GM21825 (cell line): ENCODE measurements around the gene SUGCT.
"Not testable (repeated sequence)": the region's sequence is repeated elsewhere in the genome, so short reads cannot be mapped to it uniquely, and the experiment has no call there.

Experiments
- ATAC-seq: cut with Tn5 transposase; IDR thresholded peaks from one replicate; pipeline ENCODE4 v1.9.1; 2021; ENCODE audit warnings: mild to moderate bottlenecking, moderate library complexity; ENCODE audit not compliant: unreplicated experiment

Gene SUGCT

GRCh38 chr7:40244226-40244625 is 109.4 kb downstream of the SUGCT start:
- no peak for ATAC-seq

DNA sequence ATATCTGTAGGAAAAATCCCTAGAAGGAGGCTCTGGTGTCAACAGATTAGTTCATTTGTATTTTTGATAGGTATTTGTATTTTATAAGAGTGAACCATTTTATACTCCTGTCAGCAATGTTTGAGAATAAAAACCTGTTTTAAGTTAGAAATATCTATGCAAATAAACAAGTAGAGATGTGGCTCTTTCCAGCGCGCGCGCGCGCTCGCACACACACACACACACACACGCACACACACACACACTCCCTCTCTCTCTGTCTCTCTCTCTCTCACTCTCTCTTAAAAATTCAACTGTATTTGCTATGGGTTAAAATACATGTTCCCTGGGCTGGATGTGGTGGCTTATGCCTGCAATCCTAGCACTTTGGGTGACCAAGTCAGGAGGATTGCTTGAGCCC is 113.9 kb downstream of the SUGCT start:
- ATAC-seq, result no peak

GRCh38 chr7:40253444-40253843 is 118.6 kb downstream of the SUGCT start:
- not testable (repeated sequence) for ATAC-seq

DNA sequence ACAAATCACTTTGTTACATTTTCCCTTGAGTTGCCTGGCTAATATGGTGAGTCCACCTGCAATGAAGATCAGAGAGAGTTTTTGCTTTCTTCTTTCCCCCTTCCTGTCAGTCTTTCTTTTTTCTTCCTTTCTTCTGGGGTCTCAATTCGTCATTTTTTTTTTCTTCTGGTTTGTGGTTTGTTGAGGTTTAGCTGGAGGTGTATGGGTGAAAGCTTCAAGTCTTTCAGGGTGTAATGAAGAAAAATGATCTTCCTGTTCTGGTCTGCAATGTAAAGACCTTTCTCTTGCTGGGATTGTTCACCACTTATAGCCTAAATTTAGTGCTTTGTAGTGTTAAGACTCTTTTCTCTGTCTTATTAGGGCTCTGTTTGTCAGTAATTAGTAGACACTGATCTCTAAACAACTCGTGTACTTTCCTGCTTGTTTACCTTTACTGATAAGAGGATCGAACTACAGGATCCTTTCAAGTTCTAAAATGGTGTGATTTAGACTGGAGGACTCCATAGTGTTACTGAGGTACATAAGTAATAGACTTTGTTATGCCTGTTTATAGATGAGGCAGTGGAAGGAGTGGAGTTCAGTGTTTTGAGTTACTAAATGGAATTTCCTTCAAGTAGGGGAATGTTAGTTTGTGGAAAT is 129.1 kb downstream of the SUGCT start:
- ATAC-seq, result no peak

GRCh38 chr7:40267583-40267982 is 132.8 kb downstream of the SUGCT start:
- ATAC-seq, result no peak

DNA sequence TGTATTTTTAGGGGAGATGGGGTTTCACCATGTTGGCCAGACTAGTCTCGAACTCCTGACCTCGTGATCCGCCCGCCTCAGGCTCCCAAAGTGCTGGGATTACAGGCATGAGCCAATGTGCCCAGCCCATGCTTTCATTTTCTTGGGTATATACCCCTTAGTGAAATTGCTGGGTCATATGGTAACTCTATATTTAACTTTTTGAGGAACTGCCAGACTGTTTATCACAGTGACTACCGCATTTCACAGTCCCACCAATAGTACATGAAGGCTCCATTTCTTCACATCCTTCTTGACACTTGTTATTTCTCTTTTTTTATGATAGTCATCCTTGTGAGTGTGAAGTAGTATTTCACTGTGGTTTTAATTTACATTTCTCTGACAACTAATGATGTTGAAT is 134.0 kb downstream of the SUGCT start:
- not testable (repeated sequence) for ATAC-seq

- no peak for ATAC-seq
Observed at GRCh38 chr7:40276061-40276460, 141.3 kb downstream of the SUGCT start.

- no peak for ATAC-seq
Observed at GRCh38 chr7:40279991-40280390, 145.2 kb downstream of the SUGCT start.

GRCh38 chr7:40282858-40283257 is 148.1 kb downstream of the SUGCT start:
- no peak for ATAC-seq

DNA sequence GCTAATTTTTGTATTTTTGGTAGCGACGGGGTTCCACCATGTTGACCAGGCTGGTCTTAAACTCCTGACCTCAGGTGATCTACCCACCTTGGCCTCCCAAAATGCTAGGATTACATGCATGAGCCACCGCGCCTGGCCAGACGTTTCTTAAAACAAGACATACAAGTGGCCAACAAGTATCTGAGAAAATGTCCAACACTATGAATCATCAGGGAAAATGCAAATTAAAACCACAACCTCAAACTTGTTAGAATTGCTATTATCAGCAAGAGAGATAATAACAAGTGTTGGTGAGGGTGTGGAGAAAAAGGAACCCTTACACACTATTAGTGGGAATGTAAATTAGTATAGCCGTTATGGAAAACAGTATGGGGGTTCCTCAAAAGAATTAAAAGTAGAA is 148.6 kb downstream of the SUGCT start:
- no peak for ATAC-seq

- ATAC-seq, result no peak
Observed at GRCh38 chr7:40288827-40289226, 154.0 kb downstream of the SUGCT start.

DNA sequence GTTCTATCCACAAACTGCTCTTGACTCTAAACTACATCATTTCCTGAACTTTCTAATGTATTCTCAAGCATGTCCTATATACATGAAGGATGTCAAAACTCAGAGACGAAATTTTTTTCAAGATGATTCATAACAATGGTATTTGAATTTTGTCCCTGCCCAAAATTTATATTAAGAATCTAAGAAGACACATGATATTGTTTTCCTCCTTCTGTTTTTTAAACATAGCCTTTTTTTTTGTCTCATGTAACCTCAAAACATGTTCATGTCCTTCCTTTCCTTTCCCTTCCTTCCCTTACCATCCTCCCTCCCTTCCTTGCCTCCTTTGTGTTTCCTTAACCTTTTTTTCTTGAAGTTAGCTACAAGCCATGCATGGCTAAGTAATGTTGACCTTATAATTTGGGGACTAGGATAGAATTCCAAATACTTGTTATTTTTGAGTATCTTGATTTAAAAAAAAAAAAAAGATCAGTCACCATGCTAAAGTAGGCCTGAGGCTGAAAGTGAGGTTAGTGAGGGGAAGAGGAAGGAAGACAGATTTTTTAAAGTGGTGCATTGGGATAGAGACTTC is 163.0 kb downstream of the SUGCT start:
- ATAC-seq, result no peak

DNA sequence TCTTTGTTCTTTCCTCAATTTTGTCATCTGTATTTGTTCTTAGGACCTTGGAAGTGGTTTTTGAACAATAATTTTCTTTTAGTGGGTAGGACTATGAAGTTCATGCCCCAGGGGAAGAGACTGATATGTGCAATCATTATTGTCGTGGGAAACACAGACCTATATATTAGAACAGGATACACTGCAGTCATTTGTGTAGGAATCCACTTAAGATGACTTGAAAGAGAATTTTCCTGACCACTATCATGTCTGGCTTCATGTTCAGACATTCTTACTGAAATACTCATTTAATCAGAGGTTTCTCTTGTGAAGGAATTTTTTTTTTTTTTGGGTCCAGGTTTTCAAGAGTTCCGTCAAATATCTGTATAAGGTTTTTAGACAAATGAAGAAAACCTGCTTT is 163.6 kb downstream of the SUGCT start:
- no peak for ATAC-seq

DNA sequence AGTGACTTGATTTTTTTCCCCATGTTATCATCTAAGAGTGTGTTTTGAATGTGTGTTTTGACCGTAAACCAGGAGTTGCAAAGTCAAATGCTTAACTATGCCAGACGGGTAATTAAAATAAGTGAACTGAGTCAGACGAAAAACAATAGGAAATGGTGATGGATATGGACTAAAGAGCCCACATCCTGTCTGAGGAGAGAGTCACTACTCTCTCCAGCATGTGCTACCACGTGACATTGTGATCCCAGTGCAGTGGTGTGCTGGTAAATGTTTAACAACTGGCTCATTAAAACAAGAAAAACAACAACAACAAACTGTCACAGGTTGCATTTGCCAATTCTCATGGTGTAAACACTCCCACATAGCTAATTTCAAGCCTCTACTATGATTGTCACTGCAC is 164.3 kb downstream of the SUGCT start:
- peak; percentile 75 for ATAC-seq

DNA sequence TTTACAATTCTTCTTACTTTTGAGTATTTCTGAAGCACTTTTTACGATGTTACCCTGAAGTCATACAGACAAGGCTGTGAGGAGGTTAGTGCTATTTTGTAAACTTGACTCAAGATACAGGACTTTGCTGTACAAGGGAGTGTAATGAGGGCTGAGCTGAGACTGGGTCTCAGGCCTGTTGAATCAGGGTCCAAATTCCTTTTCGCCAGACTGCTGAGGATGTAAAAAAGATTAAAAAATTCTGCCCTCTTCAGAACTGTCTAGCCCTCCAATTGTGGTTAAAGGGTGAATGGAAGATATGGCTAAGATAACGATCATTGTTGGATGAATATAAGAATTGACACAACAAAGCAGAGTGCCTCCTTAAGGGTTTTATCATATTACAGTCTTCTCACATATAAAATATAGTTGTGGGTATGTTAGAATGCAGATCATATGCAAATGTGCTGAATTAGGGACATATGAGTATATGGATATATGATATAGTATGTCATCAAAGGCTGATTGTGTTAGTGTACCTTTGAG is 165.4 kb downstream of the SUGCT start:
- ATAC-seq, result no peak

DNA sequence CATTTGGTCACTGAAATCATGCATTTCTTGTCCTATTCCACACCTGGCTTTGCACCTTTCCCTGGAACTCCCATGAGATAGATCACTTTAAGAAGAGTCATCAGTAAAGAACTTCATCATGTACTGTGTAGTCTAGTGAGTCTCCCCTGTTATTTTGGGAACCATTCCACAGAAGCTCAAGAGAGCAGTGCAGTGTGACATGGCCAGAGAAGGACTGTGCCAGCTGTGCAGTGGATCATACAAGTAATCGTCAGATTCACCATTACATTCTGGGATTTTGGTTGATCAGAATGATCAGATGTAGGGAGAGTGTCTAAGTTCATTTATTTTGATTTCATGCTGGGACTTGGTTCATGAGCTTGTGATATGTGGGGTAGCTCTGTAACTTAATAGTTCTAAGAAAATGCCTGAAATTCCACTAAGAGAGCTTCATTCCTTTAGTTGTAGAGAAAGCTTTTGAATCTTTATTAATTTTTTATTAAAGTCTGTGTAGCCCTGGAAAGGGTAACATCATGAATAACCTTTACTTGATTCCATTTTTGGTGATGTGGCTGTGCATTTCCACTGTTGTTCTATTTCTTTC is 166.8 kb downstream of the SUGCT start:
- no peak for ATAC-seq

GRCh38 chr7:40303996-40304395 is 169.2 kb downstream of the SUGCT start:
- ATAC-seq, result no peak

DNA sequence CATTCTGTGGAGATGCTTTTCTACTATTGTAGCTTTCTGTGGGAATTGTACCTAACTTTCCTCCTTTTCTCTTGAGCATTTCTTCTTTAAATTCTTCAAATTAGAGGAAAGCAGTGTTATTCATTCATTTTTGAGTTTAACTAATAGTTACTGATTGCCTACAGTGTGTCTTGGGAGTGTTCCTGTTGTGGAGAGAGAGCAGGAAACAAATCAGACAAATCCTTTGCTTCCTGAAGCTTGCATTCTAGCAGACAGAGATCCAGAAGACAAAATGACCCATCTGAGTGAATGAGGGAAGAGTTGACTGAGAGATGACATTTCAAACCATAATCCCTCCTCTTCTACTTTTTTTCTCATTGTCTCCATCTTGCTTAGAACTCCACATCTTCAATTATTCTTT is 170.4 kb downstream of the SUGCT start:
- no peak for ATAC-seq

GRCh38 chr7:40306025-40306424 is 171.2 kb downstream of the SUGCT start:
- no peak for ATAC-seq

DNA sequence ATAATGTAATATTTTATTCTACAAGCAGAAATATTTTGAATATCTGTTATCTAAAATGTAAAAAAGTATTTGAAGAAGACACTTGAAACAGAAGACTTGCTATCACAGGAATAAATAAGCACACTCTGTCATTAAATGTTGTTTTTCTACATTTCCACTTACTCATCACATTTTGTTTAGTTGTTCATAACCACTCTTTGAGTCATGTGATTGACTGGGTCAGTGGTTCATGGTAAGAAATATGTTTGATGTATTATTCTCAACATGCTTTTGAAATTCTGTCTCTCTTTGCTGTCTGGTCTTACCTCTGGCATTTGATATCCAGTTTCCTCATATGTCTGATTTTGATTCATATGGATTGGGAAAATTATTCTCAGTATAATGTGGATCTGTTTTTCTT is 171.8 kb downstream of the SUGCT start:
- no peak for ATAC-seq

GRCh38 chr7:40310258-40310657 is 175.5 kb downstream of the SUGCT start:
- ATAC-seq, result no peak

GRCh38 chr7:40311307-40311706 is 176.5 kb downstream of the SUGCT start:
- ATAC-seq, result peak; percentile 99
